ENCODE data around the gene MCC. TPM values are rescaled to one million over a fixed set of nuclear protein-coding genes. Genes with fewer than 3 reads are reported as not detected.

MCC gene
- total RNA-seq, 1 experiment from 2014 or later, result 7.6 TPM

DNA sequence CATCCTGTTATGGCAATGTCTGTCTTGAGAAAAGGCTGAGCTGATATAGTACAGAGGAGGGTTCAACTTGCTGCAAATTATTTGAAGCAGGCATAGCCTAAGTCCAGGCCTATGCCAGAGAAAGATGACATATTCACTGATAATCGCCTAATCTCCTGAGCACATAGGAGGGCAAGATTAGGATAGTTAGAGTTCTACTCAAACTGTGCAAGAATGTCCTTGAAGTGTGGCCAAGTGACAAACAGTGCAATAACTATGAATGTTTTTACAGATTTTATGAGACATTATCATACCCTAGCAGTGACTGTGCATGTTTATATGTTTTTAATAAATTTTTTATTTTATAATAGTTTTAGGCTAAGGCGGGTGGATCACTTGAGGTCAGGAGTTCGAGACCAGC lies 149.6 kb downstream of the MCC start:
- Mint-ChIP-seq H3K36me3 (ENCODE audit: insufficient read depth in 1 of 3, low read depth in 3 of 3) (no peaks in the 10 kb centered on the region), H3K4me1 (no peaks in the 10 kb centered on the region), H3K27ac (no peak overlapping the region), H3K27me3 (ENCODE audit: low read depth) (no peaks in the 10 kb centered on the region; the same call in 1 of the 2 replicates), H3K9me3 (no peaks in the 10 kb centered on the region), H3K4me3 (no peak overlapping the region)
- Histone ChIP-seq H3K9me3 (ENCODE audit: control insufficient read depth, low read depth, low read length) (no peaks in the 10 kb centered on the region), H2BK12ac (ENCODE audit: insufficient read length, low read depth, low read length) (no peak overlapping the region), H3K9ac (ENCODE audit: extremely low read depth, insufficient read length, low read length) (no peak overlapping the region), H2BK20ac (ENCODE audit: low read depth, low read length, poor library complexity, severe bottlenecking) (no peak overlapping the region), H3K79me1 (ENCODE audit: insufficient read depth, low read depth, low read length, poor library complexity, severe bottlenecking) (no peaks in the 10 kb centered on the region), H4K20me1 (ENCODE audit: control insufficient read depth, insufficient read depth, insufficient read length) (no peaks in the 10 kb centered on the region), H2AK5ac (ENCODE audit: insufficient read length, low read length) (no peak overlapping the region), H3K23ac (ENCODE audit: insufficient read length, low read depth, low read length) (no peak overlapping the region), H3K14ac (ENCODE audit: insufficient read depth, low read length) (no peak overlapping the region), H2BK15ac (ENCODE audit: low read depth, low read length) (no peak overlapping the region), H3K4me2 (ENCODE audit: insufficient read depth, insufficient read length, low read length) (no peak overlapping the region), H3K4ac (ENCODE audit: low read depth, low read length) (no peak overlapping the region), H3K27ac (ENCODE audit: insufficient read length, low read depth, low read length) (no peak overlapping the region), H3K18ac (ENCODE audit: insufficient read length, low read depth, low read length) (no peak overlapping the region), H3K27me3 (ENCODE audit: insufficient read depth, low read length) (no peaks in the 10 kb centered on the region), H3K79me2 (ENCODE audit: insufficient read depth, low read length) (no peaks in the 10 kb centered on the region), H2BK5ac (ENCODE audit: insufficient read length, low read length) (no peak overlapping the region), H4K8ac (replicated peaks; ENCODE audit: insufficient read length, low read depth, low read length) (no peak overlapping the region), H4K5ac (ENCODE audit: insufficient read length, low read depth, low read length) (no peak overlapping the region), H3K4me1 (ENCODE audit: insufficient read depth, low read length) (no peaks in the 10 kb centered on the region), H4K91ac (ENCODE audit: insufficient read length, low read depth, low read length) (no peak overlapping the region), H3K56ac (ENCODE audit: insufficient read length, low read depth, low read length) (no peak overlapping the region), H2AFZ (ENCODE audit: low read length) (no peak overlapping the region), H2BK120ac (ENCODE audit: low read depth, low read length, poor library complexity, severe bottlenecking) (no peak overlapping the region), H3K23me2 (ENCODE audit: insufficient read length, low read depth, low read length, poor library complexity, severe bottlenecking) (no peaks in the 10 kb centered on the region), H3T11ph (ENCODE audit: low read length) (no peak overlapping the region)
- no CpG with 5 or more reads among the region's 3 CpGs for WGBS (ENCODE audit: extremely low coverage, insufficient read length, low lambda C conversion rate)
- TF ChIP-seq, protein P1, sequence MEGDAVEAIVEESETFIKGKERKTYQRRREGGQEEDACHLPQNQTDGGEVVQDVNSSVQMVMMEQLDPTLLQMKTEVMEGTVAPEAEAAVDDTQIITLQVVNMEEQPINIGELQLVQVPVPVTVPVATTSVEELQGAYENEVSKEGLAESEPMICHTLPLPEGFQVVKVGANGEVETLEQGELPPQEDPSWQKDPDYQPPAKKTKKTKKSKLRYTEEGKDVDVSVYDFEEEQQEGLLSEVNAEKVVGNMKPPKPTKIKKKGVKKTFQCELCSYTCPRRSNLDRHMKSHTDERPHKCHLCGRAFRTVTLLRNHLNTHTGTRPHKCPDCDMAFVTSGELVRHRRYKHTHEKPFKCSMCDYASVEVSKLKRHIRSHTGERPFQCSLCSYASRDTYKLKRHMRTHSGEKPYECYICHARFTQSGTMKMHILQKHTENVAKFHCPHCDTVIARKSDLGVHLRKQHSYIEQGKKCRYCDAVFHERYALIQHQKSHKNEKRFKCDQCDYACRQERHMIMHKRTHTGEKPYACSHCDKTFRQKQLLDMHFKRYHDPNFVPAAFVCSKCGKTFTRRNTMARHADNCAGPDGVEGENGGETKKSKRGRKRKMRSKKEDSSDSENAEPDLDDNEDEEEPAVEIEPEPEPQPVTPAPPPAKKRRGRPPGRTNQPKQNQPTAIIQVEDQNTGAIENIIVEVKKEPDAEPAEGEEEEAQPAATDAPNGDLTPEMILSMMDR (conservative IDR thresholded peaks at IDR 0.05), result no peak
- DNase-seq, result no peak

Measured in H9 (cell line).